CD4-positive, alpha-beta T cell treated with Interleukin-6 at 100 ng/mL for 8 hours (primary cell): Measurements from ENCODE around the gene SPATA31A3.
"Not testable (repeated sequence)": the region's sequence is repeated elsewhere in the genome, so short reads cannot be mapped to it uniquely, and the experiment has no call there.

ENCODE experiments used
- DNase-seq: peaks from one replicate; pipeline ENCODE4 v3.0.0-alpha.2; 2020; ENCODE audit warnings: mixed read lengths, low spot score

Gene SPATA31A3

DNA sequence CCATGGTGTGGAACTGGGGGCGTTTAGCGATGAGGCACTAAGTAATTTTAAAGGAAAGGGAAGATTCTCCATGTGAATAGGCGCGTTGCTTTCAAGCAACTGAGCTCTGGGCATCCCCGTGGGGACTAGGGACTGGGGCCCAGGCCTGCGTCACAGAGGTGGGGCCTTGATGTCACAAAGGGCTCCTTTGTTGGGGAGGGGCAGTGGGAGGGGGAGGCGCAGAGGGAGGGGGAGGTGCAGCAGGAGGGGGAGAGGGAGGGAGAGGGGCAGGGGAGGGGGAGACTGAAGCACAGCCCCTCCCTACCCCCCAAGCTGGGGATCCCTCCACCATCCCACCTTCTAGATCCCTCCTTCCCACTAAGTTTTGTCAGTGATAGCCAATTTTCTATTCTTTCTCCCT, at the start of gene SPATA31A3:
TSS of gene SPATA31A3 (minus strand) at position 101 of the 400 bp plus-strand sequence. CDS start at position 72, 29 bp downstream.
- not testable (repeated sequence) for DNase-seq

DNA sequence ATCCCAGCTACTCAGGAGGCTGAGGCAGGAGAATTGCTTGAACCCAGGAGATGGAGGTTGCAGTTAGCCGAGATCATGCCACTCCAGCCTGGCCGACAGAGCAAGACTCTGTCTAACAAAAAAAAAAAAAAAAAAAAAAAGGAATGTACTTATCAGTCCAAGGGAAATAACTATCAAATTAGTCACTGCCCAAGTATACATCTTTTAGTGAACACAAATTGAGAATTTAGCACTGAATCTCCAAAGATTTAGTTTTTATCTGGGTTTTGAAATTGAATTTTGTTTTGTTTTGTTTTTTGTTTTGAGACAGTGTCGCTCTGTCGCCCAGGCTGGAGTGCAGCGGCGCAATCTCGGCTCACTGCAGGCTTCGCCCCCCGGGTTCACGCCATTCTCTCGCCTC, 39.8 kb downstream of the SPATA31A3 start:
- DNase-seq, result not testable (repeated sequence)

DNA sequence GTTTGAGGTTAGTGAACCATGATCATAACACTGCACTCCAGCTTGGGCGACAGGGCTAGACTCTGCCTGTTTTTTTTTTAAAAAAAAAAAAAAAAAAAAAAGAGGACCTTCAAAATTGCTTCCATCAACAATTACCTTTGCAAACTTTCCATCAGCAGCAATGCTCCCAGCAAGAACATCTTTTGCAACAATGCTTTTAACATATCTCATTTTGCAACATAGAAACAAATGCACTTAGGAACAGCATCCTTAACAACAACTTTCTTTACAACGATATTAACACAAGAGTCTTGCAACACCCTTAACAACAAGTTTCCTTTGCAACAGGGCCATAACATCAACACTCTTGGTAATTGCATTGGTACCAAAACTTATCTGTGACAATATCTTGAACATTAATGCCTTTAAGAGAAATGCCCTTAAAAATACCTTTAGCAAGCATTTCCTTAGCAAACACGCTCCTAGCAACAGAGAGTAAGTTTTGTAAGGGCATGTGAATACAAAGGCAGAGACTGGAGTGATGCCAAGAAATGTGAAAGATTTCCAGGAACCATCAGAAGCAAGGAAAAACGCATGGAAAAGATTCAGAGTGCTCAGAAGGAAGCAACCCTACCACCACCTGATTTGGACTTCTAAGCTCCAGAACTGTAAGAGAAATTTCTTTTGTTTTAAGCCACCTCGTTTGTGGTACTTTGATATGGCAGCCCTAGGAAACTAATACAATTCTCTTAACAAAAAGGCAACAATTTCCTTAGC, 49.8 kb downstream of the SPATA31A3 start:
- DNase-seq, result not testable (repeated sequence)

DNA sequence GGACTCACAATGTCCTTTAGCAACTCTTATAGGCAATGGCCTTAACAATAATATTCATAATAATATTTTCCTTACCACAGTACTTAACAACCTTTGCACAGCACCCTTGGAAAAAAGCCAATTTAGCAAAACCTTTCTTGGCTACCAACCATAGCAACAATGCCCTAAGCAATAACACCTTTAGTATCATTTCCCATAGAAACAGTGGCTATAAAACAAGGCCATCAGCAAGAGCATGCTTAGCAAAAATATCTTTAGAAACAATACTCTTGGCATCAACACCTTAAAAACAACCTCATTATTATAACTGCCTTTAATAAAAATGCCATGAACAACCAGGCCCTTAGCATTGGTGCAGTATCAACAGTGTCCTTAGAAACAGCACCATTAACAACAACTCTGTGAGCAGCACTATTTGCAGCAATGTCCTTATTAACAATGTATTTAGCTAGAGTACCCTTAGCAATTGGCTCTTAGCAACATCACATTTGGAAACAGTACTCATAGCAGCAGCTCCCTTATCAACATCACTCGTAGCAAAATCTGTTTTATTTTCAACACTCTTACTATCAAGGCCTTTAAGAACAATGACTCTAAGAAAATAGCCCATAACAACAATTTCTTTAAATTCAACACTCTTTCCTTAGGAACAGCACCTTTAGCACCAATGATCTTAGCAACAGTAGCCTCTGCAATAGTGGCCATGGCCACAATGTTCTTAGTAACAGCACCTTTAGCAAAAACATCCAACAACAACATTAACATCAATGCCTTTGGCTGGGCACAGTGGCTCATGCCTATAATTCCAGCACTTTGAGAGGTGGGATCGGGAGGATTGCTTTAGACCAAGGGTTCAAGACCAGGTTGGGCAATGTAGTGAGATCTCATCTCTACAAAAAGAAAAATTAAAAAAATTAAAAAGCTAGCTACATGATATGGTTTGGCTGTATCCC, 52.2 kb downstream of the SPATA31A3 start:
- DNase-seq, result not testable (repeated sequence)

DNA sequence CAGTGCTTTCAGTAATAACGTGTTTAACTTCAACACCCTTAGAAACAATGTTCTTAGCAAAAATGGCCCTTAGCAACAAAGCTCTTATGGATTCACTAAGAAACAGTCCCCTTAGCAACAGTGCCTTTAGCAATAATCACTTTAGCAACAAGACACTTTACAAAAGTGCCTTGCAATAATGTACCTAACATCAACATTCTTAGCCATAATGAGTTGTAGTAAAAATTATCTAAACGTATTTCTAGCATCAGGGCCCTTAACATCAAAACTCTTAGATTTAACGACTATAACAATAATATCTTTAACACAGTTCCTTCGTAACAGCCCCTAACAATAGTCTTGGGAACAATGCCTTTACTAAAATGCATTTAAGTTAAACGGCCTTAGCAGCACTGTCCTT, 54.0 kb downstream of the SPATA31A3 start:
- DNase-seq, result not testable (repeated sequence)

DNA sequence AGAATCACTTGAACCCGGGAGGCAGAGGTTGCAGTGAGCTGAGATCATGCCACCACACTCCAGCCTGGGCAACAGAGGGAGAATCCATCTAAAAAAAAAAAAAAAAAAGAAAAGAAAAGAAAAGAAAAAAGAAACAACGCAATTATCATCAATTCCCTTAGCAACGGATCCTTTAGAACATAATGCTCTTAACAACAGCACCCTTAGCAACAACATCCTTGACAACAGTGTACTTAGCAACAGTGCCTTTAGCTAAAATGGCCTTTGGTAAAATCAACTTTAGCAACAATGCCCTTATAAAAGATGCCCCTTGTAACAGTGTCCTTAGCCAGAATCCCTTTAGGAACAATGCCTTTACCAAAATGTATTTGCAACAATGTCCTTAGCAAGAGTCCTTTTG, 54.7 kb downstream of the SPATA31A3 start:
- DNase-seq, result not testable (repeated sequence)
